ENCODE results near the gene AKT2. TPM values are rescaled to one million over a fixed set of nuclear protein-coding genes. Genes with fewer than 3 reads are reported as not detected.

The AKT2 gene
- total RNA-seq, 1 experiment from 2014 or later, result 150 TPM

DNA sequence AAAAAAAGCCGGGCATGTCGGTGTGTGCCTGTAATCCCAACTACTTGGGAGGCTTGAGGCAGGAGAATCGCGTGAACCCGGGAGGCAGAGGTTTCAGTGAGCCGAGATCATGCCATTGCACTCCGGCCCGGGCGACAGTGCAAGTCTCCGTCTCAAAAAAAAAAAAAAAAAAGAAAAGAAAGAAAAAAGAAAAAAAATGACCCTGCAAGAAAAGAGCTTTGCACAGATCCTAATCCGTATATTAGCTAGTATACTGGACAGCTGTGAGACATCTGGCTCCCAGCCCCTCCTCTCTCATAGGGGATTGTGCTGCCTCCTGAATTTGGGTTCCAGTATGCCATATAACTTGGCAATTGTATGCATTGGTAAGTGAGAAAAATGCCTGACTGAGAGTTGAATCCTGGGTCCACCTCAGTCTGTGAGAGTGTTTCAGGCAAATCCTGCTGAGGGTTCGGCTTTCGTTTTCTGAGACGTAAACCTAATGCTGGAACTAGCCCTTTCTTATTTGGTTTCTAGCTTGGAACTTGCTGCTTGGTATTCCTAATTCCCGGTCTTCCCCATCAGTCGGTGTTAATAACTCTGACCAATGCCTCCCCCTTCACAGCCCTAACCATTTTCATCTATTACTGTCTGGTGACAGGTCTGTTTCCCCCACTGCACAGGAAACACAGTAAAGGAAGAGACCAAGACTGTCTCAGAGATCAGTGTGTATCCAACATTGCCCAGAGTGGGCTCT is 1.3 kb upstream of the AKT2 start:
- Histone ChIP-seq H3K9me3 (ENCODE audit: control insufficient read depth, low read depth, low read length) (no peaks in the 10 kb centered on the region), H4K20me1 (ENCODE audit: control insufficient read depth, insufficient read depth, insufficient read length) (no peaks in the 10 kb centered on the region), H4K91ac (ENCODE audit: insufficient read length, low read depth, low read length) (no peak overlapping the region), H2BK12ac (ENCODE audit: insufficient read length, low read depth, low read length) (no peak overlapping the region), H2AK5ac (ENCODE audit: insufficient read length, low read length) (no peak overlapping the region), H3K23ac (ENCODE audit: insufficient read length, low read depth, low read length) (no peak overlapping the region), H2BK120ac (ENCODE audit: low read depth, low read length, poor library complexity, severe bottlenecking) (no peak overlapping the region), H3K4me2 (ENCODE audit: insufficient read depth, insufficient read length, low read length) (peak overlapping the region; percentile 90), H3K23me2 (ENCODE audit: insufficient read length, low read depth, low read length, poor library complexity, severe bottlenecking) (peaks cover 9% of the 10 kb centered on the region), H3K79me2 (ENCODE audit: insufficient read depth, low read length) (peaks cover 13% of the 10 kb centered on the region), H4K8ac (replicated peaks; ENCODE audit: insufficient read length, low read depth, low read length) (no peak overlapping the region), H3K4ac (ENCODE audit: low read depth, low read length) (no peak overlapping the region), H2BK15ac (ENCODE audit: low read depth, low read length) (no peak overlapping the region), H3K56ac (ENCODE audit: insufficient read length, low read depth, low read length) (no peak overlapping the region), H3T11ph (ENCODE audit: low read length) (no peak overlapping the region), H2BK5ac (ENCODE audit: insufficient read length, low read length) (no peak overlapping the region), H3K14ac (ENCODE audit: insufficient read depth, low read length) (no peak overlapping the region), H3K4me1 (ENCODE audit: insufficient read depth, low read length) (no peaks in the 10 kb centered on the region; the same call in 1 of the 2 replicates), H3K79me1 (ENCODE audit: insufficient read depth, low read depth, low read length, poor library complexity, severe bottlenecking) (peaks cover 5% of the 10 kb centered on the region), H4K5ac (ENCODE audit: insufficient read length, low read depth, low read length) (no peak overlapping the region), H3K27ac (ENCODE audit: insufficient read length, low read depth, low read length) (no peak overlapping the region), H3K9ac (ENCODE audit: extremely low read depth, insufficient read length, low read length) (no peak overlapping the region), H3K27me3 (ENCODE audit: insufficient read depth, low read length) (no peaks in the 10 kb centered on the region), H3K18ac (ENCODE audit: insufficient read length, low read depth, low read length) (no peak overlapping the region), H2BK20ac (ENCODE audit: low read depth, low read length, poor library complexity, severe bottlenecking) (no peak overlapping the region), H2AFZ (ENCODE audit: low read length) (no peak overlapping the region)
- peaks cover 27 to 33% of the 10 kb centered on the region in 2 experiments for H3K4me1 Mint-ChIP-seq
- DNase-seq, result no peak
- peak overlapping the region; percentile 89 to 96 for H3K4me3 Mint-ChIP-seq
- H3K27ac Mint-ChIP-seq, result peak overlapping the region; percentile 3 to 100 (median 99); a peak in 5 of 7 replicates
- no peaks in the 10 kb centered on the region for H3K27me3 Mint-ChIP-seq (ENCODE audit: low read depth)
- TF ChIP-seq, protein P1, sequence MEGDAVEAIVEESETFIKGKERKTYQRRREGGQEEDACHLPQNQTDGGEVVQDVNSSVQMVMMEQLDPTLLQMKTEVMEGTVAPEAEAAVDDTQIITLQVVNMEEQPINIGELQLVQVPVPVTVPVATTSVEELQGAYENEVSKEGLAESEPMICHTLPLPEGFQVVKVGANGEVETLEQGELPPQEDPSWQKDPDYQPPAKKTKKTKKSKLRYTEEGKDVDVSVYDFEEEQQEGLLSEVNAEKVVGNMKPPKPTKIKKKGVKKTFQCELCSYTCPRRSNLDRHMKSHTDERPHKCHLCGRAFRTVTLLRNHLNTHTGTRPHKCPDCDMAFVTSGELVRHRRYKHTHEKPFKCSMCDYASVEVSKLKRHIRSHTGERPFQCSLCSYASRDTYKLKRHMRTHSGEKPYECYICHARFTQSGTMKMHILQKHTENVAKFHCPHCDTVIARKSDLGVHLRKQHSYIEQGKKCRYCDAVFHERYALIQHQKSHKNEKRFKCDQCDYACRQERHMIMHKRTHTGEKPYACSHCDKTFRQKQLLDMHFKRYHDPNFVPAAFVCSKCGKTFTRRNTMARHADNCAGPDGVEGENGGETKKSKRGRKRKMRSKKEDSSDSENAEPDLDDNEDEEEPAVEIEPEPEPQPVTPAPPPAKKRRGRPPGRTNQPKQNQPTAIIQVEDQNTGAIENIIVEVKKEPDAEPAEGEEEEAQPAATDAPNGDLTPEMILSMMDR (conservative IDR thresholded peaks at IDR 0.05), result no peak
- WGBS (ENCODE audit: extremely low coverage, insufficient read length, low lambda C conversion rate), result no CpG with 5 or more reads among the region's 16 CpGs
- no peaks in the 10 kb centered on the region; a peak in 1 of 5 replicates for H3K9me3 Mint-ChIP-seq
- H3K36me3 Mint-ChIP-seq (ENCODE audit: insufficient read depth in 1 of 3, low read depth in 3 of 3), result no peaks in the 10 kb centered on the region
